ENCODE results near the gene ACKR2. TPM values are rescaled to one million over a fixed set of nuclear protein-coding genes. Genes with fewer than 3 reads are reported as not detected.

Gene ACKR2
- polyA plus RNA-seq, 1 of the 3 experiments (the other 2 are of a cell fraction), result 0.10 TPM

DNA sequence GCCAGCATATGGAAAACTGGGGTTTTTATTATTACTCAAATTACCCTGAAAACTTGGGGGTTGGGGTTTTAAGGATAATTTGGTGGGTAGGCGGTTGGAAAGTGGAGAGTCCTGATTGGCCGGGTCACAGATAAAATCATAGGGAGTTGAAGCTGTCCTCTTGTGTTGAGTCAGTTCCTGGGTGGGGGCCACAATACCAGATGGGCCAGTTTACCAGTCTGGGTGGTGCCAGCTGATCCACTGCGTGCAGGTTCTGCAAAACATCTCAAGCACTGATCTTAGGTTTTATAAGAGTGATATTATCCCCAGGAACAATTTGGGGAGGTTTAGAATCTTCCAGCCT is 91.8 kb downstream of the ACKR2 start (continued):
- TF ChIP-seq, protein P1, sequence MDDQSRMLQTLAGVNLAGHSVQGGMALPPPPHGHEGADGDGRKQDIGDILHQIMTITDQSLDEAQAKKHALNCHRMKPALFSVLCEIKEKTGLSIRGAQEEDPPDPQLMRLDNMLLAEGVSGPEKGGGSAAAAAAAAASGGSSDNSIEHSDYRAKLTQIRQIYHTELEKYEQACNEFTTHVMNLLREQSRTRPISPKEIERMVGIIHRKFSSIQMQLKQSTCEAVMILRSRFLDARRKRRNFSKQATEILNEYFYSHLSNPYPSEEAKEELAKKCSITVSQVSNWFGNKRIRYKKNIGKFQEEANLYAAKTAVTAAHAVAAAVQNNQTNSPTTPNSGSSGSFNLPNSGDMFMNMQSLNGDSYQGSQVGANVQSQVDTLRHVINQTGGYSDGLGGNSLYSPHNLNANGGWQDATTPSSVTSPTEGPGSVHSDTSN (IDR thresholded peaks at IDR 0.05), result no peak
- TF ChIP-seq FOXJ3 (CRISPR knock-in tag; IDR thresholded peaks at IDR 0.05) (no peak), GATA2 (CRISPR knock-in tag; IDR thresholded peaks at IDR 0.05) (no peak), RAD21 (IDR thresholded peaks at IDR 0.05; ENCODE audit: low read length) (no peak), RFX5 (IDR thresholded peaks at IDR 0.05; ENCODE audit: low read length) (no peak), CTCF (IDR thresholded peaks at IDR 0.05) (no peak), POLR2AphosphoS5 (IDR thresholded peaks at IDR 0.05; ENCODE audit: low read depth, low read length) (no peak)

DNA sequence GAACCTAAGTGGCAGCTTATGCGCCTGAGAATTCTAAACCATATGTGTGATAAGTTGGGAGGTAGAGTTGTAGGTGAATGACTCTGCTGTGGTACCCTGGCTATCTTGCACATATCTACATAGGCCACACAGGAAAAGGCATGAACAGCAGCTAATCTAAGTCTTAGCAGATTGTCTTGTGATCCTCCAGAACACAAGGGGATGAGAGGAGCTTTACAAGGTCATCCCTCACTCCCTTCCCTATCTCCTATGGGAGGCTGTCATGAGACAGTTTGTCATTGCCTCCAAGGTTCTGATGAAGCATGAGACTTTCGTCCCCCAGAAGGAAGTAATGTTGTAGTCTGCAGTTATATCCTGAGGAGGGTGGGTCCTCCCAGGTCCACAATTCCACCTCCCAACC is 93.0 kb downstream of the ACKR2 start:
- Histone ChIP-seq H3K4me1 (ENCODE audit: control insufficient read depth in 1 of 2, insufficient read depth in 2 of 2, low read depth in 1 of 2, low read length in 1 of 2) (peaks cover 0 to 8% of the 10 kb centered on the region in 2 experiments; a peak in 2 of 4 replicates), H3K9ac (no peak overlapping the region), H3K79me2 (ENCODE audit: insufficient read depth) (no peaks in the 10 kb centered on the region), H3K9me2 (no peaks in the 10 kb centered on the region), H3K4me2 (no peak overlapping the region), H3K36me3 (replicated peaks in 1 of 2; ENCODE audit: control insufficient read depth in 1 of 2, insufficient read depth in 2 of 2, low read length in 1 of 2) (no peaks in the 10 kb centered on the region), H3K9me3 (no peaks in the 10 kb centered on the region), H3F3A (replicated peaks; ENCODE audit: insufficient read depth) (no peaks in the 10 kb centered on the region), H3K27me3 (ENCODE audit: insufficient read depth) (no peaks in the 10 kb centered on the region; the same call in 1 of the 2 replicates), H3K4me3 (ENCODE audit: low read depth in 2 of 2, low read length in 1 of 2) (no peak overlapping the region), H2AFZ (ENCODE audit: low read depth) (no peak overlapping the region), H3K27ac (ENCODE audit: low read depth in 2 of 2, low read length in 1 of 2) (no peak overlapping the region), H4K20me1 (ENCODE audit: insufficient read depth) (no peaks in the 10 kb centered on the region)
- WGBS (ENCODE audit: low lambda C conversion rate), result 41% methylated on average over 2 of the region's 2 CpGs
- POLR2A ChIA-PET, result no interaction called here
- no peak for DNase-seq
- CTCF ChIA-PET, result interaction anchor here (0.5 to 1.2 kb wide), 3 partner anchors 38 to 1332 kb away, joined by 3 read pairs; no protein-coding TSS in a partner anchor
- TF ChIP-seq SMC3 (IDR thresholded peaks at IDR 0.05; ENCODE audit: low read depth, low read length), result no peak
- no peak for TF ChIP-seq EP300 (IDR thresholded peaks at IDR 0.05; ENCODE audit: borderline replicate concordance in 1 of 2, low read depth in 1 of 2, low read length in 1 of 2)
- no peak for TF ChIP-seq MEF2A (IDR thresholded peaks at IDR 0.05; ENCODE audit: borderline replicate concordance, low read depth)
- TF ChIP-seq RFX5 (IDR thresholded peaks at IDR 0.05; ENCODE audit: low read length), result no peak
- no peak for TF ChIP-seq GABPA (IDR thresholded peaks at IDR 0.05; ENCODE audit: low read depth)
- no peak for TF ChIP-seq NRF1 (IDR thresholded peaks at IDR 0.05; ENCODE audit: low read depth, low read length)
- no peak for TF ChIP-seq CTCF (IDR thresholded peaks at IDR 0.05)
- TF ChIP-seq MXI1 (IDR thresholded peaks at IDR 0.05; ENCODE audit: low read depth, low read length), result no peak
- TF ChIP-seq TAF1 (IDR thresholded peaks at IDR 0.05; ENCODE audit: borderline replicate concordance, low read depth, low read length), result no peak
- TF ChIP-seq ELF1 (IDR thresholded peaks at IDR 0.05), result no peak
- no peak for TF ChIP-seq POLR2AphosphoS5 (IDR thresholded peaks at IDR 0.05; ENCODE audit: low read depth, low read length)
- no peak for TF ChIP-seq FOXJ3 (CRISPR knock-in tag; IDR thresholded peaks at IDR 0.05)
- TF ChIP-seq TCF12 (IDR thresholded peaks at IDR 0.05), result no peak
- no peak for TF ChIP-seq YY1 (IDR thresholded peaks at IDR 0.05; ENCODE audit: low read depth)
- TF ChIP-seq NFIC (IDR thresholded peaks at IDR 0.05; ENCODE audit: borderline replicate concordance), result no peak
- TF ChIP-seq FOXM1 (IDR thresholded peaks at IDR 0.05; ENCODE audit: low read depth), result no peak
- TF ChIP-seq, protein P2, sequence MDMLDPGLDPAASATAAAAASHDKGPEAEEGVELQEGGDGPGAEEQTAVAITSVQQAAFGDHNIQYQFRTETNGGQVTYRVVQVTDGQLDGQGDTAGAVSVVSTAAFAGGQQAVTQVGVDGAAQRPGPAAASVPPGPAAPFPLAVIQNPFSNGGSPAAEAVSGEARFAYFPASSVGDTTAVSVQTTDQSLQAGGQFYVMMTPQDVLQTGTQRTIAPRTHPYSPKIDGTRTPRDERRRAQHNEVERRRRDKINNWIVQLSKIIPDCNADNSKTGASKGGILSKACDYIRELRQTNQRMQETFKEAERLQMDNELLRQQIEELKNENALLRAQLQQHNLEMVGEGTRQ (IDR thresholded peaks at IDR 0.05; ENCODE audit: borderline replicate concordance, low read depth, low read length), result no peak
- no peak for TF ChIP-seq RCOR1 (IDR thresholded peaks at IDR 0.05; ENCODE audit: low read length)
- TF ChIP-seq, protein P3, sequence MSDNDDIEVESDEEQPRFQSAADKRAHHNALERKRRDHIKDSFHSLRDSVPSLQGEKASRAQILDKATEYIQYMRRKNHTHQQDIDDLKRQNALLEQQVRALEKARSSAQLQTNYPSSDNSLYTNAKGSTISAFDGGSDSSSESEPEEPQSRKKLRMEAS (IDR thresholded peaks at IDR 0.05; ENCODE audit: low read depth), result no peak
- no peak for TF ChIP-seq SIN3A (IDR thresholded peaks at IDR 0.05; ENCODE audit: borderline replicate concordance, low read depth, low read length)
